KMS-11 (cell line): ENCODE data around the gene TPM2.
A peak's percentile ranks its signal among the peaks of the same experiment; 100 is the strongest.

Source experiments
- H2AFZ ChIP-seq: fragments of 200-600 bp; sonication (generic); 2 replicates; pipeline ENCODE4 v1.6.1; 2016; ENCODE audit warnings: antibody characterized with exemption, mixed run types, low read depth
- H3K27ac ChIP-seq: fragments of 200-600 bp; sonication (generic); 2 replicates; pipeline ENCODE4 v1.6.1; 2016; ENCODE audit warnings: mild to moderate bottlenecking, mixed run types
- H3K27me3 ChIP-seq: fragments of 200-600 bp; sonication (generic); 2 replicates; pipeline ENCODE4 v1.6.1; 2017; ENCODE audit warnings: mild to moderate bottlenecking, low read depth, mixed run types, moderate library complexity; ENCODE audit not compliant: insufficient read depth
- H3K36me3 ChIP-seq: fragments of 200-600 bp; sonication (generic); 2 replicates; pipeline ENCODE4 v1.6.1; 2017; ENCODE audit warnings: mild to moderate bottlenecking, mixed run types; ENCODE audit not compliant: insufficient read depth
- H3K4me1 ChIP-seq: fragments of 200-600 bp; sonication (generic); 2 replicates; pipeline ENCODE4 v1.6.1; 2016; ENCODE audit warnings: mild to moderate bottlenecking, low read depth, mixed run types; ENCODE audit not compliant: poor library complexity, severe bottlenecking
- H3K4me2 ChIP-seq: fragments of 200-600 bp; sonication (generic); 2 replicates; pipeline ENCODE4 v1.7.0; 2016; ENCODE audit warnings: mild to moderate bottlenecking, mixed run types
- H3K4me3 ChIP-seq: fragments of 200-600 bp; sonication (generic); IDR thresholded peaks from 2 replicates; pipeline ENCODE4 v1.6.1; 2017; ENCODE audit warnings: low read depth, low read length, mixed read lengths; ENCODE audit not compliant: insufficient read depth
- H3K79me2 ChIP-seq: fragments of 200-600 bp; sonication (generic); 2 replicates; pipeline ENCODE4 v1.6.1; 2016; ENCODE audit warnings: low read depth, mixed run types; ENCODE audit not compliant: insufficient read depth
- H3K9ac ChIP-seq: fragments of 200-600 bp; sonication (generic); 2 replicates; pipeline ENCODE4 v1.6.1; 2016; ENCODE audit warnings: mild to moderate bottlenecking, mixed run types
- H4K20me1 ChIP-seq: fragments of 200-600 bp; sonication (generic); 2 replicates; pipeline ENCODE4 v1.6.1; 2016; ENCODE audit warnings: mild to moderate bottlenecking, mixed run types; ENCODE audit not compliant: insufficient read depth
- CTCF ChIP-seq: fragments of 200-600 bp; sonication (generic); conservative IDR thresholded peaks from 2 replicates; pipeline ENCODE4 v1.6.1; 2017; ENCODE audit warnings: low read depth, mild to moderate bottlenecking, antibody characterized with exemption, low read length, moderate library complexity, mixed read lengths

The TPM2 gene

GRCh38 chr9:35661756-35662350 is 27.9 kb downstream of the TPM2 start:
- Histone ChIP-seq H2AFZ (no peak overlapping the region), H3K4me1 (peaks cover 31% of the 10 kb centered on the region), H3K36me3 (no peaks in the 10 kb centered on the region), H4K20me1 (no peaks in the 10 kb centered on the region), H3K4me2 (no peak overlapping the region), H3K27me3 (no peaks in the 10 kb centered on the region), H3K79me2 (no peaks in the 10 kb centered on the region; the same call in 1 of the 2 replicates), H3K9ac (no peak overlapping the region), H3K4me3 (no peak overlapping the region), H3K27ac (no peak overlapping the region)
- no peak for TF ChIP-seq CTCF

GRCh38 chr9:35660966-35661415 is 28.7 kb downstream of the TPM2 start:
- Histone ChIP-seq H3K4me2 (no peak overlapping the region), H3K79me2 (no peaks in the 10 kb centered on the region; the same call in 1 of the 2 replicates), H3K4me1 (peaks cover 28% of the 10 kb centered on the region), H2AFZ (no peak overlapping the region), H4K20me1 (no peaks in the 10 kb centered on the region), H3K36me3 (no peaks in the 10 kb centered on the region), H3K27ac (no peak overlapping the region), H3K9ac (no peak overlapping the region), H3K4me3 (no peak overlapping the region), H3K27me3 (no peaks in the 10 kb centered on the region)
- no peak for TF ChIP-seq CTCF

GRCh38 chr9:35659340-35659739 is 30.4 kb downstream of the TPM2 start:
- no peaks in the 10 kb centered on the region for H4K20me1 ChIP-seq
- no peak overlapping the region for H3K27ac ChIP-seq
- H3K36me3 ChIP-seq, result no peaks in the 10 kb centered on the region
- H3K9ac ChIP-seq, result no peak overlapping the region; the same call in 1 of the 2 replicates
- no peak overlapping the region for H3K4me3 ChIP-seq
- H3K27me3 ChIP-seq, result no peaks in the 10 kb centered on the region
- no peak for TF ChIP-seq CTCF
- peak overlapping the region; percentile 84 for H3K4me2 ChIP-seq
- peak overlapping the region; percentile 65; the same call in 1 of the 2 replicates for H2AFZ ChIP-seq
- H3K79me2 ChIP-seq, result no peaks in the 10 kb centered on the region; the same call in 1 of the 2 replicates
- H3K4me1 ChIP-seq, result peaks cover 21% of the 10 kb centered on the region

- Histone ChIP-seq H3K4me3 (peak overlapping the region; percentile 46), H3K36me3 (no peaks in the 10 kb centered on the region), H4K20me1 (no peaks in the 10 kb centered on the region), H3K4me1 (peaks cover 18% of the 10 kb centered on the region), H3K79me2 (no peaks in the 10 kb centered on the region; the same call in 1 of the 2 replicates), H3K27ac (peak overlapping the region; percentile 81), H3K4me2 (peak overlapping the region; percentile 84), H3K27me3 (no peaks in the 10 kb centered on the region), H3K9ac (peak overlapping the region; percentile 75), H2AFZ (peak overlapping the region; percentile 65)
- no peak for TF ChIP-seq CTCF
Measured at GRCh38 chr9:35658968-35659220, 30.8 kb downstream of the TPM2 start.
